ENCODE measurements around the gene BRMS1L. TPM values are rescaled to one million over a fixed set of nuclear protein-coding genes. Genes with fewer than 3 reads are reported as not detected.

The BRMS1L gene
- total and polyA plus RNA-seq, 2 of the 13 experiments (the other 11 are each of a cell fraction or from before 2014, with no cell fraction given), result 21.1 to 23.8 TPM

DNA sequence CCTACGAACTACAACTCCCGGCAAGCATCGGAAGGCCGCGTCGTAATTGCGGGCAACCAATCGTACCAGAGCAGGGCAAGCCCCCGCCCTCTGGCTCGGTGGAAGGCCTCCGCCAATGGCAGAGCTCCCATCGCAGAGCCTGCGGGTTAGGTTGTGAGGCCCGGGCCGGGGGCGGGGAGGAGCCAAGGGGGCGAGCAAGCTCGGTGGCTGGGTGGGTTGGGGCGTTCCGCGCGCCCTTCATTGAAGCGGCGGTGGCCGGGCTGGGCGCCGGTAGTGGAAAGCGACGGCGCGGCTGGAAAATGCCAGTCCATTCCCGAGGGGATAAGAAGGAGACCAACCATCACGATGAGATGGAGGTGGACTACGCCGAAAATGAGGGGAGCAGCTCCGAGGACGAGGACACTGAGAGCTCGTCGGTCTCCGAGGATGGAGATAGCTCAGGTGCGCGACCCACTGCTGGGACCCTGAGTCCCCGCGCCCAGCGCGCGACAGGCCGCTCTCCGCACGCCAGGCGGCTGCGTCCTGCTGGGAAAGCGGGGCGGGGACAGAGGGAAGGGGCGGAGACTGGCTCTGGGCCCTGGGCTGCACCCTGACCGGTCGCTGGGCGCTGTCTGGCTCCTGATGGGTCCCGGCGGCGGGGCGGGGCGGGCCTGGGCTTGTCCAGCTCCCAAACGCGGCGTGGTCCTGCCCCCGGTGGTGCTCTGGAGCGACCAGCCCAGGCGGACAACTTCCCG is at the start of gene BRMS1L (continued):
- TF ChIP-seq, protein P1, sequence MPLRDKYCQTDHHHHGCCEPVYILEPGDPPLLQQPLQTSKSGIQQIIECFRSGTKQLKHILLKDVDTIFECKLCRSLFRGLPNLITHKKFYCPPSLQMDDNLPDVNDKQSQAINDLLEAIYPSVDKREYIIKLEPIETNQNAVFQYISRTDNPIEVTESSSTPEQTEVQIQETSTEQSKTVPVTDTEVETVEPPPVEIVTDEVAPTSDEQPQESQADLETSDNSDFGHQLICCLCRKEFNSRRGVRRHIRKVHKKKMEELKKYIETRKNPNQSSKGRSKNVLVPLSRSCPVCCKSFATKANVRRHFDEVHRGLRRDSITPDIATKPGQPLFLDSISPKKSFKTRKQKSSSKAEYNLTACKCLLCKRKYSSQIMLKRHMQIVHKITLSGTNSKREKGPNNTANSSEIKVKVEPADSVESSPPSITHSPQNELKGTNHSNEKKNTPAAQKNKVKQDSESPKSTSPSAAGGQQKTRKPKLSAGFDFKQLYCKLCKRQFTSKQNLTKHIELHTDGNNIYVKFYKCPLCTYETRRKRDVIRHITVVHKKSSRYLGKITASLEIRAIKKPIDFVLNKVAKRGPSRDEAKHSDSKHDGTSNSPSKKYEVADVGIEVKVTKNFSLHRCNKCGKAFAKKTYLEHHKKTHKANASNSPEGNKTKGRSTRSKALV (CRISPR knock-in tag; IDR thresholded peaks at IDR 0.05), result peak; percentile 94
- TF ChIP-seq SOX13 (IDR thresholded peaks at IDR 0.05), result peak; percentile 82
- peak in 1 of 2 experiments; percentile 47; a peak in 2 of 4 replicates for TF ChIP-seq SOX13 (CRISPR knock-in tag; conservative IDR thresholded peaks at IDR 0.05 in 1 of 2, IDR thresholded peaks at IDR 0.05 in 1 of 2)
- no peak for TF ChIP-seq IKZF1 (IDR thresholded peaks at IDR 0.05)
- peak; percentile 100 for TF ChIP-seq ZNF235 (CRISPR knock-in tag; IDR thresholded peaks at IDR 0.05; ENCODE audit: borderline replicate concordance)
- TF ChIP-seq MYNN (CRISPR knock-in tag; IDR thresholded peaks at IDR 0.05; ENCODE audit: low read depth), result peak; percentile 96
- TF ChIP-seq ZBTB21 (CRISPR knock-in tag; IDR thresholded peaks at IDR 0.05), result peak; percentile 50; the same call in 1 of the 2 replicates
- TF ChIP-seq, protein P2, sequence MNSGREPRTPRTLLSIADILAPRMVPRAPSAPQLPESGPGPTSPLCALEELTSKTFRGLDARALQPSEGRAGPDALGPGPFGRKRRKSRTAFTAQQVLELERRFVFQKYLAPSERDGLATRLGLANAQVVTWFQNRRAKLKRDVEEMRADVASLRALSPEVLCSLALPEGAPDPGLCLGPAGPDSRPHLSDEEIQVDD (CRISPR knock-in tag; IDR thresholded peaks at IDR 0.05; ENCODE audit: borderline replicate concordance), result 0 out of 2 replicates have a peak, but pooled peaks have one; percentile 92
- TF ChIP-seq TOE1 (CRISPR knock-in tag; IDR thresholded peaks at IDR 0.05), result peak; percentile 64
- peak; percentile 95 for TF ChIP-seq HOXD1 (CRISPR knock-in tag; IDR thresholded peaks at IDR 0.05)
- TF ChIP-seq, protein P3, sequence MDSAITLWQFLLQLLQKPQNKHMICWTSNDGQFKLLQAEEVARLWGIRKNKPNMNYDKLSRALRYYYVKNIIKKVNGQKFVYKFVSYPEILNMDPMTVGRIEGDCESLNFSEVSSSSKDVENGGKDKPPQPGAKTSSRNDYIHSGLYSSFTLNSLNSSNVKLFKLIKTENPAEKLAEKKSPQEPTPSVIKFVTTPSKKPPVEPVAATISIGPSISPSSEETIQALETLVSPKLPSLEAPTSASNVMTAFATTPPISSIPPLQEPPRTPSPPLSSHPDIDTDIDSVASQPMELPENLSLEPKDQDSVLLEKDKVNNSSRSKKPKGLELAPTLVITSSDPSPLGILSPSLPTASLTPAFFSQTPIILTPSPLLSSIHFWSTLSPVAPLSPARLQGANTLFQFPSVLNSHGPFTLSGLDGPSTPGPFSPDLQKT (CRISPR knock-in tag; IDR thresholded peaks at IDR 0.05; ENCODE audit: borderline replicate concordance), result no peak; the same call in 1 of the 2 replicates
- peak; percentile 99 for TF ChIP-seq ZNF101 (CRISPR knock-in tag; IDR thresholded peaks at IDR 0.05; ENCODE audit: borderline replicate concordance, low read depth)
- peak; percentile 74; the same call in 1 of the 2 replicates for TF ChIP-seq ZNF20 (CRISPR knock-in tag; IDR thresholded peaks at IDR 0.05)
- TF ChIP-seq ZNF747 (CRISPR knock-in tag; IDR thresholded peaks at IDR 0.05; ENCODE audit: borderline replicate concordance), result peak; percentile 100
- peak; percentile 100 for TF ChIP-seq RBFOX2 (IDR thresholded peaks at IDR 0.05; ENCODE audit: low read depth, low read length)
- peak; percentile 92; the same call in 1 of the 2 replicates for TF ChIP-seq DR1 (CRISPR knock-in tag; IDR thresholded peaks at IDR 0.05)
- peak; percentile 13 for TF ChIP-seq SIX1 (CRISPR knock-in tag; IDR thresholded peaks at IDR 0.05; ENCODE audit: borderline replicate concordance)
- TF ChIP-seq PAX8 (CRISPR knock-in tag; IDR thresholded peaks at IDR 0.05; ENCODE audit: borderline replicate concordance), result peak; percentile 99
- TF ChIP-seq FIP1L1 (IDR thresholded peaks at IDR 0.05; ENCODE audit: borderline replicate concordance, insufficient read depth, low read depth, low read length), result peak; percentile 65; the same call in 1 of the 2 replicates
- peak; percentile 96 for TF ChIP-seq ZNF331 (CRISPR knock-in tag; IDR thresholded peaks at IDR 0.05)
- TF ChIP-seq WIZ (CRISPR knock-in tag; IDR thresholded peaks at IDR 0.05), result peak; percentile 98
- peak; percentile 98 for TF ChIP-seq SALL1 (CRISPR knock-in tag; IDR thresholded peaks at IDR 0.05)
- TF ChIP-seq, protein P4, sequence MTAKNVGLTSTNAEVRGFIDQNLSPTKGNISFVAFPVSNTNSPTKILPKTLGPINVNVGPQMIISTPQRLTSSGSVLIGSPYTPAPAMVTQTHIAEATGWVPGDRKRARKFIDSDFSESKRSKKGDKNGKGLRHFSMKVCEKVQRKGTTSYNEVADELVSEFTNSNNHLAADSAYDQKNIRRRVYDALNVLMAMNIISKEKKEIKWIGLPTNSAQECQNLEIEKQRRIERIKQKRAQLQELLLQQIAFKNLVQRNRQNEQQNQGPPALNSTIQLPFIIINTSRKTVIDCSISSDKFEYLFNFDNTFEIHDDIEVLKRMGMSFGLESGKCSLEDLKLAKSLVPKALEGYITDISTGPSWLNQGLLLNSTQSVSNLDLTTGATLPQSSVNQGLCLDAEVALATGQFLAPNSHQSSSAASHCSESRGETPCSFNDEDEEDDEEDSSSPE (CRISPR knock-in tag; IDR thresholded peaks at IDR 0.05), result peak; percentile 93
- 0 out of 2 replicates have a peak, but pooled peaks have one; percentile 27 for TF ChIP-seq ZNF326 (CRISPR knock-in tag; IDR thresholded peaks at IDR 0.05; ENCODE audit: borderline replicate concordance)
- TF ChIP-seq KDM2A (CRISPR knock-in tag; IDR thresholded peaks at IDR 0.05; ENCODE audit: borderline replicate concordance, low read depth), result peak; percentile 100
- peak; percentile 87 for TF ChIP-seq MIER3 (CRISPR knock-in tag; IDR thresholded peaks at IDR 0.05; ENCODE audit: borderline replicate concordance)

Data from HepG2 (cell line).